Fibroblast of lung (primary cell): ENCODE measurements around the gene FUBP1.

Experiments used
- CTCF ChIP-seq, 2 donors: IDR thresholded peaks in 1 of 2; conservative IDR thresholded peaks in 1 of 2; 1 replicate in 1 of 2; 2 replicates in 1 of 2; pipeline ENCODE4 v1.5.1; 2011 to 2012; ENCODE audit warnings: low read length in 2 of 2, control low read depth in 1 of 2, inconsistent platforms in 1 of 2, low read depth in 1 of 2, mild to moderate bottlenecking in 1 of 2
- EZH2 ChIP-seq: IDR thresholded peaks from 2 replicates; pipeline ENCODE4 v1.5.1; 2012; ENCODE audit warnings: low read length, control low read depth, mild to moderate bottlenecking; ENCODE audit errors: missing control alignments

GRCh38 chr1:77958391-77958790 lies 20.5 kb downstream of the FUBP1 start:
- TF ChIP-seq CTCF (conservative IDR thresholded peaks at IDR 0.05 in 1 of 2, IDR thresholded peaks at IDR 0.05 in 1 of 2; ENCODE audit: low read depth in 1 of 2, low read length in 2 of 2): no peak
- TF ChIP-seq EZH2: no peak
